MV-4-11 (cell line): ENCODE data around the gene IL16.

ENCODE experiments used
- DNase-seq: peaks from one replicate; lab custom pipeline; 2025; lab: John Stamatoyannopoulos, UW

IL16 gene

GRCh38 chr15:81257435-81257834, 60.8 kb downstream of the IL16 start:
- DNase-seq = no peak

- DNase-seq = no peak
Measured at GRCh38 chr15:81258455-81258854, 61.8 kb downstream of the IL16 start.

GRCh38 chr15:81259760-81260298, 63.1 kb downstream of the IL16 start:
- DNase-seq = no peak

- DNase-seq = no peak
Measured at GRCh38 chr15:81261172-81261811, 64.6 kb downstream of the IL16 start.

GRCh38 chr15:81263477-81263876, 66.8 kb downstream of the IL16 start:
- no peak for DNase-seq

- no peak for DNase-seq
Measured at GRCh38 chr15:81264072-81264857, 67.6 kb downstream of the IL16 start.

- DNase-seq = peak; percentile 66
Measured at GRCh38 chr15:81265256-81265943, 68.7 kb downstream of the IL16 start.

- DNase-seq = peak; percentile 76
Measured at GRCh38 chr15:81265944-81266775, 69.5 kb downstream of the IL16 start.

- no peak for DNase-seq
Measured at GRCh38 chr15:81268340-81268739, 71.7 kb downstream of the IL16 start.

GRCh38 chr15:81268881-81269601, 72.4 kb downstream of the IL16 start:
- DNase-seq = peak; percentile 97

GRCh38 chr15:81270188-81270587, 73.5 kb downstream of the IL16 start:
- no peak for DNase-seq

GRCh38 chr15:81270781-81271491, 74.3 kb downstream of the IL16 start:
- no peak for DNase-seq

- DNase-seq = no peak
Measured at GRCh38 chr15:81271761-81272644, 75.3 kb downstream of the IL16 start.

- DNase-seq = no peak
Measured at GRCh38 chr15:81273200-81273599, 76.5 kb downstream of the IL16 start.

GRCh38 chr15:81273855-81274254, 77.2 kb downstream of the IL16 start:
- no peak for DNase-seq

- no peak for DNase-seq
Measured at GRCh38 chr15:81274255-81274654, 77.6 kb downstream of the IL16 start.

- DNase-seq = peak; percentile 85
Measured at GRCh38 chr15:81274931-81275707, 78.4 kb downstream of the IL16 start.

GRCh38 chr15:81275711-81276392, 79.2 kb downstream of the IL16 start:
- no peak for DNase-seq
